Cardiac fibroblast (primary cell): ENCODE data around the gene ZNF182.

Experiments used
- DNase-seq, 2 donors: peaks; one replicate each; pipeline versions ENCODE4 v3.0.0 to v3.0.0-alpha.2; 2010; ENCODE audit warnings: low read depth in 2 of 2
- H3K4me3 ChIP-seq, 2 donors: replicated peaks in 1 of 2; 1 replicate in 1 of 2; 2 replicates in 1 of 2; pipeline ENCODE4 v1.5.1; 2011; ENCODE audit warnings: low read depth in 2 of 2, low read length in 2 of 2, mild to moderate bottlenecking in 2 of 2, moderate library complexity in 1 of 2
- CTCF ChIP-seq: IDR thresholded peaks from one replicate; pipeline ENCODE4 v1.5.1; 2011; ENCODE audit warnings: low read depth, mild to moderate bottlenecking, low read length, inconsistent platforms

The ZNF182 gene

GRCh38 chrX:47927212-47927611, 76.6 kb downstream of the ZNF182 start:
- no peak overlapping the region for H3K4me3 ChIP-seq
- no peak for TF ChIP-seq CTCF
- DNase-seq, result no peak
